GM19397 (cell line): ENCODE measurements around the gene TMCO4.

ENCODE experiments used
- ATAC-seq: cut with Tn5 transposase; IDR thresholded peaks from one replicate; pipeline ENCODE4 v1.9.1; 2021; ENCODE audit warnings: mild to moderate bottlenecking, moderate library complexity; ENCODE audit not compliant: unreplicated experiment

Gene TMCO4

GRCh38 chr1:19689085-19689757 is 110.5 kb downstream of the TMCO4 start:
- ATAC-seq = no peak

GRCh38 chr1:19688041-19688842 is 111.5 kb downstream of the TMCO4 start:
- no peak for ATAC-seq

GRCh38 chr1:19687414-19687813 is 112.3 kb downstream of the TMCO4 start:
- ATAC-seq = no peak

GRCh38 chr1:19685994-19686393 is 113.7 kb downstream of the TMCO4 start:
- no peak for ATAC-seq

GRCh38 chr1:19684677-19685076 is 115.0 kb downstream of the TMCO4 start:
- ATAC-seq = no peak

- ATAC-seq = no peak
Measured at GRCh38 chr1:19683351-19683750, 116.4 kb downstream of the TMCO4 start.

- no peak for ATAC-seq
Measured at GRCh38 chr1:19682901-19683300, 116.8 kb downstream of the TMCO4 start.

GRCh38 chr1:19682257-19682656 is 117.5 kb downstream of the TMCO4 start:
- no peak for ATAC-seq

GRCh38 chr1:19680644-19681043 is 119.1 kb downstream of the TMCO4 start:
- ATAC-seq = no peak

GRCh38 chr1:19679691-19680090 is 120.0 kb downstream of the TMCO4 start:
- ATAC-seq = no peak

- ATAC-seq = no peak
Measured at GRCh38 chr1:19678931-19679453, 120.7 kb downstream of the TMCO4 start.

- ATAC-seq = no peak
Measured at GRCh38 chr1:19678493-19678892, 121.2 kb downstream of the TMCO4 start.

- no peak for ATAC-seq
Measured at GRCh38 chr1:19676438-19676922, 123.2 kb downstream of the TMCO4 start.

GRCh38 chr1:19675797-19676196 is 123.9 kb downstream of the TMCO4 start:
- ATAC-seq = no peak

- ATAC-seq = no peak
Measured at GRCh38 chr1:19672237-19672636, 127.5 kb downstream of the TMCO4 start.

GRCh38 chr1:19670787-19671186 is 128.9 kb downstream of the TMCO4 start:
- no peak for ATAC-seq

GRCh38 chr1:19668888-19669287 is 130.8 kb downstream of the TMCO4 start:
- ATAC-seq = no peak

GRCh38 chr1:19665496-19666465 is 133.9 kb downstream of the TMCO4 start:
- ATAC-seq = no peak

- no peak for ATAC-seq
Measured at GRCh38 chr1:19665186-19665495, 134.6 kb downstream of the TMCO4 start.

- ATAC-seq = no peak
Measured at GRCh38 chr1:19664453-19665185, 135.1 kb downstream of the TMCO4 start, which contains the start of gene HTR6. TSS of gene HTR6 (plus strand) at chr1:19664875. CDS start at chr1:19665754, 879 bp downstream.
